ENCODE results near the gene PTPRT. TPM values are rescaled to one million over a fixed set of nuclear protein-coding genes. Genes with fewer than 3 reads are reported as not detected.

Gene PTPRT
- total RNA-seq, 1 experiment from 2014 or later: 0.13 TPM

GRCh38 chr20:42530855-42531448 is 658.8 kb downstream of the PTPRT start:
- Histone ChIP-seq H2BK12ac (ENCODE audit: insufficient read length, low read depth, low read length) (no peak overlapping the region), H4K91ac (ENCODE audit: insufficient read length, low read depth, low read length) (no peak overlapping the region), H3K79me2 (ENCODE audit: insufficient read depth, low read length) (no peaks in the 10 kb centered on the region), H3K9ac (ENCODE audit: extremely low read depth, insufficient read length, low read length) (no peak overlapping the region), H4K20me1 (ENCODE audit: control insufficient read depth, insufficient read depth, insufficient read length) (no peaks in the 10 kb centered on the region), H3K18ac (ENCODE audit: insufficient read length, low read depth, low read length) (no peak overlapping the region), H2BK5ac (ENCODE audit: insufficient read length, low read length) (no peak overlapping the region), H3T11ph (ENCODE audit: low read length) (no peak overlapping the region), H3K4ac (ENCODE audit: low read depth, low read length) (no peak overlapping the region), H3K4me2 (ENCODE audit: insufficient read depth, insufficient read length, low read length) (no peak overlapping the region), H3K23me2 (ENCODE audit: insufficient read length, low read depth, low read length, poor library complexity, severe bottlenecking) (no peaks in the 10 kb centered on the region), H3K56ac (ENCODE audit: insufficient read length, low read depth, low read length) (no peak overlapping the region), H3K4me1 (ENCODE audit: insufficient read depth, low read length) (no peaks in the 10 kb centered on the region), H2BK15ac (ENCODE audit: low read depth, low read length) (no peak overlapping the region), H3K23ac (ENCODE audit: insufficient read length, low read depth, low read length) (no peak overlapping the region), H3K9me3 (ENCODE audit: control insufficient read depth, low read depth, low read length) (no peaks in the 10 kb centered on the region), H2BK120ac (ENCODE audit: low read depth, low read length, poor library complexity, severe bottlenecking) (no peak overlapping the region), H2BK20ac (ENCODE audit: low read depth, low read length, poor library complexity, severe bottlenecking) (no peak overlapping the region), H3K79me1 (ENCODE audit: insufficient read depth, low read depth, low read length, poor library complexity, severe bottlenecking) (no peaks in the 10 kb centered on the region), H3K27ac (ENCODE audit: insufficient read length, low read depth, low read length) (no peak overlapping the region), H2AK5ac (ENCODE audit: insufficient read length, low read length) (no peak overlapping the region), H3K27me3 (ENCODE audit: insufficient read depth, low read length) (no peaks in the 10 kb centered on the region), H4K5ac (ENCODE audit: insufficient read length, low read depth, low read length) (no peak overlapping the region), H2AFZ (ENCODE audit: low read length) (no peak overlapping the region), H3K14ac (ENCODE audit: insufficient read depth, low read length) (no peak overlapping the region), H4K8ac (replicated peaks; ENCODE audit: insufficient read length, low read depth, low read length) (no peak overlapping the region)
- H3K36me3 Mint-ChIP-seq (ENCODE audit: insufficient read depth in 1 of 3, low read depth in 3 of 3): no peaks in the 10 kb centered on the region
- H3K4me1 Mint-ChIP-seq: peaks cover 0 to 2% of the 10 kb centered on the region in 2 experiments; a peak in 1 of 4 replicates
- no CpG with 5 or more reads among the region's 4 CpGs for WGBS (ENCODE audit: extremely low coverage, insufficient read length, low lambda C conversion rate)
- peak; percentile 34 for DNase-seq
- no peaks in the 10 kb centered on the region for H3K9me3 Mint-ChIP-seq
- no peak overlapping the region for H3K4me3 Mint-ChIP-seq
- no peak overlapping the region for H3K27ac Mint-ChIP-seq
- TF ChIP-seq CTCF (conservative IDR thresholded peaks at IDR 0.05): peak; percentile 85
- H3K27me3 Mint-ChIP-seq (ENCODE audit: low read depth): no peaks in the 10 kb centered on the region; the same call in 1 of the 2 replicates
